Panc1 (cell line): Measurements from ENCODE around the gene AGBL3. TPM values are rescaled to one million over a fixed set of nuclear protein-coding genes. Genes with fewer than 3 reads are reported as not detected.

Experiments
- ATAC-seq: fragments of 200-7000 bp; cut with Tn5 transposase; 2 replicates; pipeline ENCODE4 v1.9.1; 2020; ENCODE audit warnings: mild to moderate bottlenecking, moderate library complexity
- BruUV-seq: library from RNA; stranded (reverse); fragments of 400-500 nt; replicated peaks from 2 replicates; lab custom pipeline; 2021; lab: Mats Ljungman, UMichigan
- CTCF ChIA-PET: fragments of 300-600 bp; sonication (Branson Sonifier 250); formaldehyde crosslinking; loops from one replicate; lab custom pipeline; 2022; ENCODE audit warnings: antibody characterized with exemption; lab: Charles Lee
- POLR2A ChIA-PET: fragments of 300-600 bp; sonication (Branson Sonifier 250); formaldehyde crosslinking; loops from one replicate; lab custom pipeline; 2022; ENCODE audit warnings: antibody characterized with exemption; lab: Charles Lee
- DNase-seq: peaks from one replicate; pipeline ENCODE4 v3.0.0-alpha.2; 2010; ENCODE audit warnings: low read depth, low spot score
- H3K27ac ChIP-seq: 2 replicates; pipeline ENCODE4 v1.5.1; 2011; ENCODE audit warnings: mild to moderate bottlenecking, low read length, inconsistent platforms
- H3K27me3 ChIP-seq: fragments of 200-500 bp; sonication (Bioruptor generic); 2 replicates; pipeline ENCODE4 v1.6.0; 2014; ENCODE audit warnings: low read length, inconsistent platforms; ENCODE audit not compliant: control insufficient read depth, insufficient read depth
- H3K36me3 ChIP-seq: fragments of 200-500 bp; sonication (Bioruptor generic); 2 replicates; pipeline ENCODE4 v1.5.1; 2014; ENCODE audit warnings: inconsistent platforms, mild to moderate bottlenecking, low read length, moderate library complexity; ENCODE audit not compliant: control insufficient read depth, insufficient read depth
- H3K4me1 ChIP-seq: 2 replicates; pipeline ENCODE4 v1.5.1; 2011; ENCODE audit warnings: inconsistent platforms, mild to moderate bottlenecking, low read length, moderate library complexity; ENCODE audit not compliant: control insufficient read depth, insufficient read depth
- H3K4me3 ChIP-seq, 2 experiments: 2 replicates each; pipeline ENCODE4 v1.5.1; 2011 to 2012; ENCODE audit warnings: low read depth in 2 of 2, low read length in 2 of 2, mild to moderate bottlenecking in 2 of 2, inconsistent platforms in 1 of 2, moderate library complexity in 1 of 2
- H3K9me3 ChIP-seq: fragments of 200-500 bp; sonication (Bioruptor generic); 2 replicates; pipeline ENCODE4 v1.5.1; 2014; ENCODE audit warnings: low read depth, mild to moderate bottlenecking, inconsistent platforms, low read length, moderate library complexity; ENCODE audit not compliant: control insufficient read depth, insufficient read depth
- CTCF ChIP-seq: fragments of 450-650 bp; IDR thresholded peaks from 2 replicates; pipeline ENCODE4 v1.5.1; 2017; ENCODE audit warnings: mild to moderate bottlenecking
- POLR2AphosphoS5 ChIP-seq: IDR thresholded peaks from 2 replicates; pipeline ENCODE4 v1.6.1; 2012; ENCODE audit warnings: mild to moderate bottlenecking, low read depth, low read length, moderate library complexity
- REST ChIP-seq, 2 experiments: IDR thresholded peaks; 2 replicates each; pipeline ENCODE4 v1.6.1; 2011 to 2012; ENCODE audit warnings: low read depth in 2 of 2, control low read depth in 1 of 2, low read length in 1 of 2, mild to moderate bottlenecking in 1 of 2, moderate library complexity in 1 of 2; ENCODE audit not compliant: insufficient read depth in 1 of 2
- SIN3A ChIP-seq: IDR thresholded peaks from 2 replicates; pipeline ENCODE4 v1.6.1; 2012; ENCODE audit warnings: low read depth, mild to moderate bottlenecking, low read length, moderate library complexity, borderline replicate concordance; ENCODE audit not compliant: insufficient read depth
- TCF7L2 ChIP-seq: IDR thresholded peaks from 2 replicates; pipeline ENCODE4 v1.6.1; 2011; ENCODE audit warnings: mild to moderate bottlenecking, low read depth, low read length, inconsistent platforms
- in situ Hi-C: cut with HindIII; loops from 2 replicates; pipeline ENCODE4 v1.10.0; 2016; ENCODE audit warnings: low sequenced_read_pairs, low pct_unique_long_range_greater_than_20kb
- intact Hi-C: fragments of 100-400 bp; cut with micrococcal nuclease; formaldehyde crosslinking; loops from one replicate; pipeline ENCODE4 v1.10.0; 2022; ENCODE audit not compliant: unreplicated experiment
- total RNA-seq: library from RNA; stranded (reverse); gene quantifications from one replicate; pipeline ENCODE4 v1.2.1, GENCODE V29; 2021; ENCODE audit not compliant: unreplicated experiment

The AGBL3 gene
- total RNA-seq, 1 experiment from 2014 or later: 2.5 TPM

DNA sequence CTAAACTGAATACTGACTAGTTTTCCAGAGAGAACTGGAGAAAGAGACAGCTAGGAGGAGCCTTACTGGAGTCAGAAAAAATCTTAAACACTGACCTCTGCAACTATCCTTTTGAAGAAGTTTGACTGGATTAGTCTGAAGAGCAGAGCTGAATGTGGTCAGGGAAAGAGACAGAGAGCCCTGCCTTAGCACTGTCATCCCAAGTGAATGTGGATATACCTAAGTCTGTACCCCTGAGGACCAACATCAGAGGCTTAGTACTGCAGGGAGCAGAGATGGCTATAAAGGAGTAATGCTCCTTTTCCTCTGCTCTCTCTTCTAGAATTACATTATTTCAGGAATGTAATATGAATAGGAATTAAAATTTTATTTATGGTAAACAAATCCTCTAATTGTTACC is 91.7 kb downstream of the AGBL3 start:
- Histone ChIP-seq H3K4me1 (no peaks in the 10 kb centered on the region), H3K4me3 (no peak overlapping the region), H3K9me3 (no peaks in the 10 kb centered on the region), H3K27me3 (no peaks in the 10 kb centered on the region), H3K27ac (no peak overlapping the region), H3K36me3 (no peaks in the 10 kb centered on the region)
- in situ Hi-C loops: no loop called here
- DNase-seq (no peak), ATAC-seq (0 out of 2 replicates have a peak, but pooled peaks have one; percentile 34)
- CTCF ChIA-PET: no interaction called here
- no peak for TF ChIP-seq SIN3A
- intact Hi-C loops: no loop called here
- POLR2A ChIA-PET: no interaction called here
- no TSS peak for BruUV-seq

GRCh38 chr7:135079068-135079467 is 92.8 kb downstream of the AGBL3 start:
- in situ Hi-C loops: no loop called here
- BruUV-seq: no TSS peak
- no peaks in the 10 kb centered on the region for H3K9me3 ChIP-seq
- H3K36me3 ChIP-seq: no peaks in the 10 kb centered on the region
- ChIA-PET CTCF (no interaction called here), POLR2A (no interaction called here)
- DNase-seq (no peak), ATAC-seq (no peak)
- H3K4me3 ChIP-seq: no peak overlapping the region
- no peaks in the 10 kb centered on the region for H3K4me1 ChIP-seq
- TF ChIP-seq TCF7L2: no peak
- TF ChIP-seq CTCF: no peak
- TF ChIP-seq POLR2AphosphoS5: no peak
- no peak for TF ChIP-seq REST (IDR thresholded peaks at IDR 0.05; ENCODE audit: insufficient read depth in 1 of 2, low read depth in 2 of 2, low read length in 1 of 2)
- TF ChIP-seq SIN3A: no peak
- no peaks in the 10 kb centered on the region for H3K27me3 ChIP-seq
- intact Hi-C loops: no loop called here
- no peak overlapping the region for H3K27ac ChIP-seq

- no peaks in the 10 kb centered on the region for H3K27me3 ChIP-seq
- H3K27ac ChIP-seq: no peak overlapping the region
- intact Hi-C loops (no loop called here), in situ Hi-C loops (no loop called here)
- no peak overlapping the region for H3K4me3 ChIP-seq
- CTCF ChIA-PET: no interaction called here
- DNase-seq: no peak
- no peak for ATAC-seq
- H3K9me3 ChIP-seq: no peaks in the 10 kb centered on the region
- no peak for TF ChIP-seq SIN3A
- TF ChIP-seq TCF7L2: no peak
- no peak for TF ChIP-seq REST (IDR thresholded peaks at IDR 0.05; ENCODE audit: insufficient read depth in 1 of 2, low read depth in 2 of 2, low read length in 1 of 2)
- H3K36me3 ChIP-seq: no peaks in the 10 kb centered on the region
- H3K4me1 ChIP-seq: no peaks in the 10 kb centered on the region
- BruUV-seq: no TSS peak
- POLR2A ChIA-PET: no interaction called here
Observed at GRCh38 chr7:135083005-135083404, 96.7 kb downstream of the AGBL3 start.
